Skeletal muscle tissue (tissue), 4 donors: ENCODE data around the gene ZSCAN10. TPM values are rescaled to one million over a fixed set of nuclear protein-coding genes. Genes with fewer than 3 reads are reported as not detected.

ENCODE experiments used
- H3K27ac ChIP-seq: one replicate; pipeline ENCODE4 v1.7.0; 2013; ENCODE audit warnings: mild to moderate bottlenecking, low read depth, low read length, inconsistent platforms
- H3K27me3 ChIP-seq, 3 donors: one replicate each; pipeline ENCODE4 v1.7.0; 2013; ENCODE audit warnings: low read length in 3 of 3; ENCODE audit not compliant: control insufficient read depth in 3 of 3, insufficient read depth in 3 of 3
- H3K36me3 ChIP-seq, 3 donors: one replicate each; pipeline ENCODE4 v1.7.0; 2013; ENCODE audit warnings: low read length in 3 of 3; ENCODE audit not compliant: control insufficient read depth in 3 of 3, insufficient read depth in 3 of 3
- H3K4me1 ChIP-seq, 3 donors: one replicate each; pipeline ENCODE4 v1.7.0; 2013; ENCODE audit warnings: low read length in 3 of 3, mild to moderate bottlenecking in 3 of 3; ENCODE audit not compliant: control insufficient read depth in 3 of 3, insufficient read depth in 3 of 3
- H3K4me3 ChIP-seq, 3 donors: one replicate each; pipeline ENCODE4 v1.7.0; 2013; ENCODE audit warnings: low read length in 3 of 3
- H3K9ac ChIP-seq, 3 donors: one replicate each; pipeline ENCODE4 v1.7.0; 2013; ENCODE audit warnings: low read length in 3 of 3, mild to moderate bottlenecking in 3 of 3, moderate library complexity in 2 of 3, low read depth in 1 of 3
- H3K9me3 ChIP-seq, 3 donors: one replicate each; pipeline ENCODE4 v1.7.0; 2013; ENCODE audit warnings: low read length in 3 of 3; ENCODE audit not compliant: control insufficient read depth in 3 of 3
- total RNA-seq: library from RNA; depleted of rRNA; stranded (reverse); fragments of >200 nt; gene quantifications from one replicate; pipeline ENCODE4 v1.2.3, GENCODE V29; 2014
- donor health status: Osteomylitis.

Gene ZSCAN10
- total RNA-seq, 1 donor from 2014 or later: not detected

DNA sequence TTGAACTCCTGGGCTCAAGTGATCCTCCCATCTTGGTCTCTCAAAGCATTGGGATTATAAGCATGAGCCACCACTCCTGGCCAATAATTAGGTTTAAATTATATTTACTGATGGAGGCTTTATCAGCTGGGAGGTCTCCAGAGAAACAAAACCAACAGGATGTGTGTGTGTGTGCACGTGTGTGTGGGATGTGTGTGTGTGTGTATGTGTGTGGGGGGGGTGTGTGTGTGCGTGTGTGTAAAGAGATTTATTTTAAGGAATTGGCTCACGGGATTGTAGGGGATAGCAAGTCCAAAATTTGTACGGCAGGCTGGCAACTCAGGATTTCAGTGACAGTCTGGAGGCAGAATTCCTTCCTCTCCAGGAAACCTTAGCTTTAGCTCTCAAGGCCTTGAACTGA, 48.1 kb downstream of the ZSCAN10 start:
- Histone ChIP-seq H3K4me3 (no peak overlapping the region), H3K4me1 (peaks cover 2 to 4% (median 3%) of the 10 kb centered on the region in 3 donors), H3K27me3 (peaks cover 34 to 48% (median 40%) of the 10 kb centered on the region in 3 donors), H3K9me3 (no peaks in the 10 kb centered on the region), H3K36me3 (peaks cover 0 to 5% (median 4%) of the 10 kb centered on the region in 3 donors), H3K27ac (no peak overlapping the region), H3K9ac (no peak overlapping the region)

DNA sequence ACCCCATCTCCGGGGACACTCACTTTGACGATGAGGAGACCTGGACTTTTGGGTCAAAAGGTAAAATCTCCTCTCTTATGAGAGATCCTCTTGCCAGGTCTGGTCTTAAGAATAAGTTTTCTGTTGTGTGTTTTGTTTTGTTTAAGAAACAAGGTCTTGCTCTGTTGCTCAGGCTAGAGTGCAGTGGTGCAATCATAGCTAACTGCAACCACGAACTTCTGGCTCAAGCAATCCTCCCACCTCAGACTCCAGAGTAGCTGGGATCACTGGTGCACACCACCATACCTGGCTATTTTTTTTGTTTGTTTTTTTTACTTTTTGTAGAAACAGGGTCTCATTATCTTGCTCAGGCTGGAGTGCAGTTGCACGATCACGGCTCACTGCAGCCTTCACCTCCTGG, 48.6 kb downstream of the ZSCAN10 start:
- Histone ChIP-seq H3K4me1 (peaks cover 5 to 7% (median 6%) of the 10 kb centered on the region in 3 donors), H3K9ac (no peak overlapping the region), H3K27ac (no peak overlapping the region), H3K27me3 (peaks cover 34 to 51% (median 44%) of the 10 kb centered on the region in 3 donors), H3K4me3 (no peak overlapping the region), H3K36me3 (peaks cover 0 to 5% (median 4%) of the 10 kb centered on the region in 3 donors), H3K9me3 (no peaks in the 10 kb centered on the region)

DNA sequence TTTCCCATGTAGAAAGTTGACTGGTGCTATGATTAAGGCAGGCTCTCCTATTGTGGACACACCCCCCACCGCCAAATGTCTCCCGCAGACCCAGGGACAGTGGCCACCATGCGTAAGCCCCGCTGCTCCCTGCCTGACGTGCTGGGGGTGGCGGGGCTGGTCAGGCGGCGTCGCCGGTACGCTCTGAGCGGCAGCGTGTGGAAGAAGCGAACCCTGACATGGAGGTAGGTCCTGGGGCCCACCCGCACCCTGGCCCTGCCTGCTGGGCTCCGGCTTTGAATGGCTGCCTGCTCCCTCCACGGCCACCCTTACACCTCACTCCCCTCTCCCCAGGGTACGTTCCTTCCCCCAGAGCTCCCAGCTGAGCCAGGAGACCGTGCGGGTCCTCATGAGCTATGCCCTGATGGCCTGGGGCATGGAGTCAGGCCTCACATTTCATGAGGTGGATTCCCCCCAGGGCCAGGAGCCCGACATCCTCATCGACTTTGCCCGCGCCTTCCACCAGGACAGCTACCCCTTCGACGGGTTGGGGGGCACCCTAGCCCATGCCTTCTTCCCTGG, 49.1 kb downstream of the ZSCAN10 start:
- no peak overlapping the region for H3K4me3 ChIP-seq
- H3K27ac ChIP-seq: no peak overlapping the region
- no peaks in the 10 kb centered on the region for H3K9me3 ChIP-seq
- H3K4me1 ChIP-seq: peaks cover 5 to 7% (median 6%) of the 10 kb centered on the region in 3 donors
- H3K9ac ChIP-seq: no peak overlapping the region
- peaks cover 37 to 54% (median 48%) of the 10 kb centered on the region in 3 donors for H3K27me3 ChIP-seq
- peaks cover 0 to 5% (median 3%) of the 10 kb centered on the region in 3 donors for H3K36me3 ChIP-seq

DNA sequence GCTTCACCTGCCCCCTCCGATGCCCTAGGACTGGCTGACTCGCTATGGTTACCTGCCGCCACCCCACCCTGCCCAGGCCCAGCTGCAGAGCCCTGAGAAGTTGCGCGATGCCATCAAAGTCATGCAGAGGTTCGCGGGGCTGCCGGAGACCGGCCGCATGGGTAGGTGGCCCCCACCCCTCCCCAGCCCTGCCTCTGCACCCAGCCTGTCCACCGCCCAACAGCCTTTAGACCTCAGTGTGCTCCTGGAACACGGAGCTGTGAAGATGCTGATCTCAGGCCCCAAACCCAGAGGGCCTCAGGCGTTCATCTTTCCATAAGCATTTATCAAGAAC, 51.7 kb downstream of the ZSCAN10 start:
- no peaks in the 10 kb centered on the region for H3K36me3 ChIP-seq
- no peaks in the 10 kb centered on the region for H3K9me3 ChIP-seq
- H3K27me3 ChIP-seq: peaks cover 54 to 77% (median 74%) of the 10 kb centered on the region in 3 donors
- H3K4me3 ChIP-seq: no peak overlapping the region
- no peak overlapping the region for H3K9ac ChIP-seq
- H3K27ac ChIP-seq: no peak overlapping the region
- peaks cover 5 to 7% (median 6%) of the 10 kb centered on the region in 3 donors for H3K4me1 ChIP-seq

DNA sequence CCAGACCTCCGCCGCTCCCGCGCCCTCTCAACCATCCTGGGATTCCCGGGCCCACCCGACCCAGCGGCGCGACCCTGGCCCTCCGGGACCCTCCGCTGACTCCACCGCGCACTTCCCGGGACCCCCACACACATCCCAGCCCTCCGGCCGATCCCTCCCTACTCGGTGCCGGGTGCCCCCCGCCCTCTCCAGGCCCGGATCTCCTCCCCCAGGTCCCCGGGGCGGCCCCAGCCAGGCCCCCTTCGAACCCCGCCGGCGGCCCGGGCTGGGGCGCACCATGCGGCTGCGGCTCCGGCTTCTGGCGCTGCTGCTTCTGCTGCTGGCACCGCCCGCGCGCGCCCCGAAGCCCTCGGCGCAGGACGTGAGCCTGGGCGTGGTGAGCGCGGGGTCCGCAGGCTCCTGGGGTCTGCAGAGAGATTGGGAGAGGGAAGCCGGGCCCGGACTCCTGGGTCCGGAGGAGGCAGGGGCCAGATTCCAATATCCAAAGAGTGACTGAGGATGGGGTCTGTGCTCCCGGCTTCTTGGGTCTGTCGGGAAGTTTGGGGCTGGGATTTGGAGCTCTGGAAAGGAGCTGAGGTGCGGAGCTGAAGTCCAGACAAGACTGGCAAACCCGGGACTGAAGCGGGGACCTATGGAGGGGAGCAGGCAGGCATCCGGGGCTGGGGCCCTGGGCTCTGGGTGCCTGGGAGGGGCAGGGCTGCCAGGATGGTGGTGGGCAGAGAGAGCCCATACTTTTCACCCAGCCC, 52.3 kb downstream of the ZSCAN10 start:
- no peaks in the 10 kb centered on the region for H3K9me3 ChIP-seq
- no peak overlapping the region for H3K27ac ChIP-seq
- peaks cover 5 to 7% (median 6%) of the 10 kb centered on the region in 3 donors for H3K4me1 ChIP-seq
- peaks cover 57 to 78% (median 75%) of the 10 kb centered on the region in 3 donors for H3K27me3 ChIP-seq
- H3K9ac ChIP-seq: no peak overlapping the region
- no peaks in the 10 kb centered on the region for H3K36me3 ChIP-seq
- peak overlapping the region in 1 of 3 donors; percentile 49 for H3K4me3 ChIP-seq

DNA sequence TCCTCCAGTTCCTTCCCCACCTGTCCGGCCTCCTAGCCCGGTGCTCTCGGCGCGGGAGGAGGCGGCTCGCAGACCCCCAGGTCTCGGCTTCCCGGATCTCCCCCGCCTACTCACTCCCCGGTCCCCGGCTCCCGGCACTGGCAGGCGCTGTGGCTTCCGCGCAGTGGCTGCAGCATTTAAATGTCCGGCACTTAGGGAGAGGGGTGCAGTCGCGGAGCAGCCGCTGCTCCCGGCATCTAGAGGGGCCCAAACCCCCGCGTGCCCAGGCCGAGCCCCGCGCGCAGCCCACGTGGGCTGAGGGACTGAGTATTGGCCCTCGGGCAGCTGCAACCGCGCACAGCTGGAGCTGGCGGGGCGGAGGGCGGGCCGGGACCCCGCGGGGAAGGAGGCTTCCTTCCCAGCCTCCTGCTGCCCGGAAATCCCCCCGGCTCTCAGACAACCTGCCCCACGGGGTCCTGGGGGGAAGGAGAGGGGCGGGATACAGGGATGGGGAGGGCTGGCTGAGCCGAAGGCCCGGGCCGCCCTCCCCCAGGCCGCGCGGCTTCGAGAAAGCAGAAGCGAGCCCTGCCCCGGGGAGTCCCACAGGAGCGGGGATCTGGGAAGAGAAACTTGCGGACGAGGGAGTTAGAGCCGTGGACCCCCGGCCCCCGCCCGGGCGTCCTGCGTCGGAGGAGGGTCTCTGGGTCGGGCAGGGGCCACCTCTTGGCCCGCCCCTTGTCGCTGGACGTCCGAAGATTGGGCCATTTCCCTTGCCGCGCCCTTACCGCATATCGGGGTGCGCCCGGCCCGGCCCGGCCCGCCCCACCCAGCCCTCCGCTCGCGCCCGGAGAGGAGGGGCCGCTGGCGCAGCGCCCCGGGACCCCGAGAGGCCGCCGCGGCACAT, 53.1 kb downstream of the ZSCAN10 start, which contains the start of gene MMP25:
MMP25 (plus strand) TSS at position 804 of the 883 bp plus-strand sequence. CDS start 357 bp downstream, outside the sequence.
- no peaks in the 10 kb centered on the region for H3K36me3 ChIP-seq
- no peak within 1 kb of the TSS for H3K27ac ChIP-seq
- peak within 1 kb of the TSS in 1 of 3 donors; percentile 3 for H3K9ac ChIP-seq
- peaks cover 5 to 7% (median 6%) of the 10 kb centered on the region in 3 donors for H3K4me1 ChIP-seq
- H3K27me3 ChIP-seq: peaks cover 57 to 79% (median 74%) of the 10 kb centered on the region in 3 donors
- H3K4me3 ChIP-seq: peak within 1 kb of the TSS in 2 of 3 donors; percentile 49 to 56
- H3K9me3 ChIP-seq: no peaks in the 10 kb centered on the region

DNA sequence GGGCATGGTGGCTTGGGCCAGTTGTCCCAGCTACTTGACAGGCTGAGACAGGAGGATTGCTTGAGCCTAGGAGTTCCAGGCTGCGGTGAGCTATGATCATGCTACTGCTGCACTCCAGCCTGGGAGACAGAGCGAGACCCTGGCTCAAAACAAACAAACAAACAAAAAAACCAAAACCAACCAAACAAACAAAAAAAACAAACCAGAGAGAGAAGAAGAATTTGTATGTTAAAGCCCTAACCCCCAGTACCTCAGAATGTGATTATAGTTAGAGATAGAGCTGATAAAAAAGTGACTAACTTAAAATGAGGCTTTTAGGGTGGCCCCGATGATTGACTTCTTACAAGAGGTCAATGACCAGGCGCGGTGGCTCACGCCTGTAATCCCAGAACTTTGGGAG, 54.4 kb downstream of the ZSCAN10 start:
- Histone ChIP-seq H3K4me1 (peaks cover 5 to 7% (median 6%) of the 10 kb centered on the region in 3 donors), H3K27me3 (peaks cover 51 to 80% (median 72%) of the 10 kb centered on the region in 3 donors)

DNA sequence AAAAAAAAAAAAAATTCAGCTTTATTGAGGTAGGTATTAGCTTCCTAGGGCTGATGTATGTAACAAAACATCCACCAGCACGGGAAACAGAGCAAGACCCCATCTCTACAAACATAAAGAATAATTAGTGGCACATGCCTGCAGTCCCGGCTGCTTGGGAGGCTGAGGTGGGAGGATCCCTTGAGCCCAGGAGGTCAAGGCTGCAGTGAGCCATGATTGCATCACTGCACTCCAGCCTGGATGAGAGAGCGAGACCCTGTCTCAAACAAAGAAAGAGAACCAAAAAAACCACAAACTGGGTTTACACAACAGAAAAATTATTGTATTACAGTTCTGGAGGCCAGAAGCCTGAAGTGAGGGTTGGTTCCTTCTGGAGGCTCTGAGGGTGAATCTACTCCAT, 56.7 kb downstream of the ZSCAN10 start:
- H3K9ac ChIP-seq: no peak overlapping the region
- no peak overlapping the region for H3K4me3 ChIP-seq
- H3K27me3 ChIP-seq: peaks cover 48 to 83% (median 71%) of the 10 kb centered on the region in 3 donors
- no peaks in the 10 kb centered on the region for H3K9me3 ChIP-seq
- no peaks in the 10 kb centered on the region for H3K36me3 ChIP-seq
- H3K27ac ChIP-seq: no peak overlapping the region
- H3K4me1 ChIP-seq: peaks cover 5 to 7% (median 6%) of the 10 kb centered on the region in 3 donors

More for the DNA sequence above, 54.4 kb downstream of the ZSCAN10 start:
- Histone ChIP-seq H3K9ac (no peak overlapping the region), H3K36me3 (no peaks in the 10 kb centered on the region), H3K27ac (no peak overlapping the region), H3K9me3 (no peaks in the 10 kb centered on the region), H3K4me3 (no peak overlapping the region)

DNA sequence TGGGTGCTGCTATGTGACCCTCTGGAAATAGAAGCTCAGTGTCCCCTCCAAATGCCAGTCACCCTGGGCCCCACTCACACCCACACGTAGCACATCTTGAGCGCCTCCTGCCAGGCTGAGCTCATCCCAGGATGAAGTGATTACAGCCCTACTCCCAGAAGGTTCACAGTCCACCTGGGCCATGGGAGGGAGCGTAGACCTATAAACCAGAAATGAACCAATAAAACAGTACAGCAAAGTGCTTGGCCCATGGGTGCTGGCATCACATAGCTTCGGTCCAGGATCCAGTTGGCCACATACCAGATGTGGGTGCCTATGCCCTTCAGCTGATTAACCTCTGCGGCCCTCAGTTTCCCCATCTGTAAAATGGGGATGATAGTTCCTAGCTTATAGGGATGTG, 60.2 kb downstream of the ZSCAN10 start:
- no peak overlapping the region for H3K9ac ChIP-seq
- H3K36me3 ChIP-seq: no peaks in the 10 kb centered on the region
- H3K4me3 ChIP-seq: no peak overlapping the region
- no peaks in the 10 kb centered on the region for H3K9me3 ChIP-seq
- no peaks in the 10 kb centered on the region for H3K4me1 ChIP-seq
- peaks cover 52 to 77% (median 68%) of the 10 kb centered on the region in 3 donors for H3K27me3 ChIP-seq
- no peak overlapping the region for H3K27ac ChIP-seq
